HEK293 (cell line): ENCODE data around the gene DMKN.

Experiments
- GFI1B ChIP-seq: fragments of 450-650 bp; formaldehyde crosslinking; IDR thresholded peaks from 2 replicates; pipeline ENCODE4 v1.5.1; 2016; ENCODE audit warnings: missing biosample characterization, missing genetic modification characterization
- GLI2 ChIP-seq: fragments of 450-650 bp; formaldehyde crosslinking; IDR thresholded peaks from 2 replicates; pipeline ENCODE4; 2017; ENCODE audit warnings: missing biosample characterization, missing genetic modification characterization, low read depth, borderline replicate concordance
- GLIS1 ChIP-seq: fragments of 450-650 bp; formaldehyde crosslinking; IDR thresholded peaks from 2 replicates; pipeline ENCODE4 v1.5.1; 2016; ENCODE audit warnings: missing biosample characterization, missing genetic modification characterization
- KLF16 ChIP-seq: fragments of 450-650 bp; formaldehyde crosslinking; IDR thresholded peaks from 2 replicates; pipeline ENCODE4 v1.5.1; 2017; ENCODE audit warnings: missing biosample characterization, missing genetic modification characterization
- KLF7 ChIP-seq: fragments of 450-650 bp; formaldehyde crosslinking; IDR thresholded peaks from 2 replicates; pipeline ENCODE4 v1.5.1; 2016; ENCODE audit warnings: missing biosample characterization, missing genetic modification characterization, borderline replicate concordance
- KLF8 ChIP-seq: fragments of 450-650 bp; formaldehyde crosslinking; IDR thresholded peaks from 2 replicates; pipeline ENCODE4 v1.5.1; 2016; ENCODE audit warnings: missing biosample characterization, missing genetic modification characterization
- TCF7L2 ChIP-seq: IDR thresholded peaks from 2 replicates; pipeline ENCODE4 v1.6.1; 2011; ENCODE audit warnings: low read depth, mild to moderate bottlenecking, inconsistent platforms, low read length, moderate library complexity, borderline replicate concordance
- ZBTB48 ChIP-seq: fragments of 450-650 bp; formaldehyde crosslinking; IDR thresholded peaks from 2 replicates; pipeline ENCODE4 v1.5.1; 2016; ENCODE audit warnings: missing biosample characterization, missing genetic modification characterization
- ZFP41 ChIP-seq: fragments of 450-650 bp; formaldehyde crosslinking; IDR thresholded peaks from 2 replicates; pipeline ENCODE4 v1.5.1; 2016; ENCODE audit warnings: missing biosample characterization, missing genetic modification characterization, borderline replicate concordance
- ZNF169 ChIP-seq: fragments of 450-650 bp; formaldehyde crosslinking; IDR thresholded peaks from 2 replicates; pipeline ENCODE4 v1.5.1; 2016; ENCODE audit warnings: missing biosample characterization, missing genetic modification characterization
- ZNF184 ChIP-seq: fragments of 450-650 bp; IDR thresholded peaks from 2 replicates; pipeline ENCODE4 v1.5.1; 2018; ENCODE audit warnings: missing biosample characterization, mild to moderate bottlenecking, missing genetic modification characterization
- ZNF202 ChIP-seq: fragments of 450-650 bp; formaldehyde crosslinking; IDR thresholded peaks from 2 replicates; pipeline ENCODE4 v1.5.1; 2016; ENCODE audit warnings: missing biosample characterization, missing genetic modification characterization, borderline replicate concordance
- ZNF221 ChIP-seq: fragments of 450-650 bp; formaldehyde crosslinking; IDR thresholded peaks from 2 replicates; pipeline ENCODE4 v1.5.1; 2017; ENCODE audit warnings: missing biosample characterization, missing genetic modification characterization, borderline replicate concordance
- ZNF223 ChIP-seq: fragments of 450-650 bp; formaldehyde crosslinking; IDR thresholded peaks from 2 replicates; pipeline ENCODE4 v1.5.1; 2016; ENCODE audit warnings: missing biosample characterization, missing genetic modification characterization
- ZNF311 ChIP-seq: fragments of 450-650 bp; formaldehyde crosslinking; IDR thresholded peaks from 2 replicates; pipeline ENCODE4 v1.5.1; 2017; ENCODE audit warnings: missing biosample characterization, missing genetic modification characterization, borderline replicate concordance
- ZNF391 ChIP-seq: fragments of 450-650 bp; formaldehyde crosslinking; IDR thresholded peaks from 2 replicates; pipeline ENCODE4 v1.5.1; 2016; ENCODE audit warnings: low read depth, missing biosample characterization, missing genetic modification characterization, borderline replicate concordance
- ZNF394 ChIP-seq: fragments of 450-650 bp; formaldehyde crosslinking; IDR thresholded peaks from 2 replicates; pipeline ENCODE4 v1.5.1; 2016; ENCODE audit warnings: missing biosample characterization, missing genetic modification characterization, mild to moderate bottlenecking, moderate library complexity, borderline replicate concordance
- ZNF423 ChIP-seq: fragments of 450-650 bp; formaldehyde crosslinking; IDR thresholded peaks from 2 replicates; pipeline ENCODE4 v1.5.1; 2016; ENCODE audit warnings: missing biosample characterization, missing genetic modification characterization
- ZNF521 ChIP-seq: fragments of 450-650 bp; formaldehyde crosslinking; IDR thresholded peaks from 2 replicates; pipeline ENCODE4 v1.5.1; 2017; ENCODE audit warnings: missing biosample characterization, mild to moderate bottlenecking, missing genetic modification characterization
- ZNF621 ChIP-seq: fragments of 450-650 bp; formaldehyde crosslinking; IDR thresholded peaks from 2 replicates; pipeline ENCODE4 v1.5.1; 2017; ENCODE audit warnings: missing biosample characterization, missing genetic modification characterization
- ZNF623 ChIP-seq: fragments of 450-650 bp; formaldehyde crosslinking; IDR thresholded peaks from 2 replicates; pipeline ENCODE4 v1.5.1; 2016; ENCODE audit warnings: missing biosample characterization, missing genetic modification characterization
- ZNF677 ChIP-seq: fragments of 450-650 bp; IDR thresholded peaks from 2 replicates; pipeline ENCODE4 v1.5.0; 2018; ENCODE audit warnings: missing biosample characterization, mild to moderate bottlenecking, missing genetic modification characterization, moderate library complexity
- ZNF777 ChIP-seq: fragments of 450-650 bp; formaldehyde crosslinking; IDR thresholded peaks from 2 replicates; pipeline ENCODE4 v1.5.1; 2017; ENCODE audit warnings: missing biosample characterization, missing genetic modification characterization, borderline replicate concordance
- ZNF785 ChIP-seq: fragments of 450-650 bp; formaldehyde crosslinking; IDR thresholded peaks from 2 replicates; pipeline ENCODE4 v1.5.1; 2016; ENCODE audit warnings: missing biosample characterization, missing genetic modification characterization
- ZNF791 ChIP-seq: fragments of 450-650 bp; formaldehyde crosslinking; IDR thresholded peaks from 2 replicates; pipeline ENCODE4 v1.5.1; 2016; ENCODE audit warnings: missing biosample characterization, missing genetic modification characterization
- ZSCAN23 ChIP-seq: fragments of 450-650 bp; formaldehyde crosslinking; IDR thresholded peaks from 2 replicates; pipeline ENCODE4 v1.5.1; 2016; ENCODE audit warnings: missing biosample characterization, missing genetic modification characterization
- TF ChIP-seq, protein P1 (sequence below): fragments of 450-650 bp; formaldehyde crosslinking; optimal IDR thresholded peaks from 2 replicates; pipeline ENCODE3; 2016; ENCODE audit warnings: missing biosample characterization, mild to moderate bottlenecking, missing genetic modification characterization
- TF ChIP-seq, protein P2 (sequence below): fragments of 450-650 bp; formaldehyde crosslinking; IDR thresholded peaks from 2 replicates; pipeline ENCODE4 v1.5.1; 2016; ENCODE audit warnings: missing biosample characterization, missing genetic modification characterization
- TF ChIP-seq, protein P3 (sequence below): fragments of 450-650 bp; formaldehyde crosslinking; IDR thresholded peaks from 2 replicates; pipeline ENCODE4 v1.5.1; 2017; ENCODE audit warnings: missing biosample characterization, mild to moderate bottlenecking, missing genetic modification characterization, moderate library complexity
- TF ChIP-seq, protein P4 (sequence below): fragments of 450-650 bp; formaldehyde crosslinking; IDR thresholded peaks from 2 replicates; pipeline ENCODE4; 2016; ENCODE audit warnings: missing biosample characterization, missing genetic modification characterization
- TF ChIP-seq, protein P5 (sequence below): fragments of 450-650 bp; formaldehyde crosslinking; IDR thresholded peaks from 2 replicates; pipeline ENCODE4 v1.5.1; 2016; ENCODE audit warnings: missing biosample characterization, missing genetic modification characterization

Gene DMKN

DNA sequence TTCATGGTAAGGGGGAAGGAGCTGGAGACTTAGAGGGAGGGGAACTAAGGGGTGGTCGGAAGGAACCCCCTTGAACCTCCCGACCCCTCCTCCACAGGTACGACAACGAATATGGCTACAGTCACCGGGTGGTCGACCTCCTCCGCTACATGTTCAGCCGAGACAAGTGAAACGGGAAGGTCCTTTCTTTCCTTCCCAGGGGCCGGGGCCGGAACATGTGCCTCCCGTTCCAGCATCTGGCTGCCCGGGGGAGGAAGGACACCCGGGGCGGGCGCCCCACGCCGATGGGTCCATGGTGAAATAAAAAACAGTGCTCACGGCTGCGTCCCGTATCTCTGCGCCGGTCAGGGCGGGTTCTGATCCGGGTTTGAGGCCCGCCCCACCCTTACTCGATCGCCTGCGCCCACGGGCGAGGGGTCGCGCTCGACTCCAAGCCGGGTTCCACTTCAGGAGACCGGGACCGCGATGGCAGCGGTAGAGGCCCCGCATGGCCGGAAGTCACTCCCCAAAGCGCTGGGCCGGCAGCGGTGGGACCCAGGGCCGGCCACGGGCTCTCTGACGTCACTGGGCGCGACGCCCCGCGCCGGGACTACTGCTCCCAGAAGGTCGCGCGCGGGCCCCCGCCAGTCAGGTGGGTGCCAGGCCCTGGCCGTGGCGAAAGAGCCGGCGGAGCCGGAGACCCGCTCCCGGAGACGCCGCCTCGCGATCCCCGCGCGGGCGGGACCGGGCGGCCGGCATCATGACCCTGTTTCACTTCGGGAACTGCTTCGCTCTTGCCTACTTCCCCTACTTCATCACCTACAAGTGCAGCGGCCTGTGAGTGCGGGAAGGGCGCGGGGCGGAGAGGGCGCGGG, 31.8 kb upstream of the DMKN start, which contains the start of gene TMEM147 (continued):
- TF ChIP-seq, protein P1, sequence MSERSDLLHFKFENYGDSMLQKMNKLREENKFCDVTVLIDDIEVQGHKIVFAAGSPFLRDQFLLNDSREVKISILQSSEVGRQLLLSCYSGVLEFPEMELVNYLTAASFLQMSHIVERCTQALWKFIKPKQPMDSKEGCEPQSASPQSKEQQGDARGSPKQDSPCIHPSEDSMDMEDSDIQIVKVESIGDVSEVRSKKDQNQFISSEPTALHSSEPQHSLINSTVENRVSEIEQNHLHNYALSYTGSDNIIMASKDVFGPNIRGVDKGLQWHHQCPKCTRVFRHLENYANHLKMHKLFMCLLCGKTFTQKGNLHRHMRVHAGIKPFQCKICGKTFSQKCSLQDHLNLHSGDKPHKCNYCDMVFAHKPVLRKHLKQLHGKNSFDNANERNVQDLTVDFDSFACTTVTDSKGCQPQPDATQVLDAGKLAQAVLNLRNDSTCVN, result peak; percentile 99
- TF ChIP-seq ZNF184 (tag by site-specific recombination) (no peak; the same call in 1 of the 2 replicates), ZNF791 (tag by site-specific recombination) (0 out of 2 replicates have a peak, but pooled peaks have one; percentile 43), ZSCAN23 (no peak), ZNF521 (tag by site-specific recombination) (no peak), ZNF202 (no peak), ZNF391 (tag by site-specific recombination) (no peak; the same call in 1 of the 2 replicates), ZFP41 (tag by site-specific recombination) (no peak), KLF7 (tag by site-specific recombination) (peak; percentile 52; the same call in 1 of the 2 replicates), ZNF423 (tag by site-specific recombination) (peak; percentile 94; the same call in 1 of the 2 replicates), ZNF777 (no peak), ZNF621 (tag by site-specific recombination) (no peak), ZNF677 (tag by site-specific recombination) (peak; percentile 49; the same call in 1 of the 2 replicates), ZNF623 (tag by site-specific recombination) (peak; percentile 6; the same call in 1 of the 2 replicates), ZNF394 (tag by site-specific recombination) (peak; percentile 56; the same call in 1 of the 2 replicates), TCF7L2 (no peak), ZNF785 (peak; percentile 78; the same call in 1 of the 2 replicates), GFI1B (tag by site-specific recombination) (peak; percentile 34; the same call in 1 of the 2 replicates), KLF8 (tag by site-specific recombination) (peak; percentile 95), ZNF311 (no peak), ZNF221 (no peak), KLF16 (tag by site-specific recombination) (peak; percentile 83; the same call in 1 of the 2 replicates), GLI2 (tag by site-specific recombination) (no peak), GLIS1 (tag by site-specific recombination) (peak; percentile 77), ZNF223 (0 out of 2 replicates have a peak, but pooled peaks have one; percentile 27), ZNF169 (tag by site-specific recombination) (no peak), ZBTB48 (tag by site-specific recombination) (peak; percentile 35)
- TF ChIP-seq, protein P2, sequence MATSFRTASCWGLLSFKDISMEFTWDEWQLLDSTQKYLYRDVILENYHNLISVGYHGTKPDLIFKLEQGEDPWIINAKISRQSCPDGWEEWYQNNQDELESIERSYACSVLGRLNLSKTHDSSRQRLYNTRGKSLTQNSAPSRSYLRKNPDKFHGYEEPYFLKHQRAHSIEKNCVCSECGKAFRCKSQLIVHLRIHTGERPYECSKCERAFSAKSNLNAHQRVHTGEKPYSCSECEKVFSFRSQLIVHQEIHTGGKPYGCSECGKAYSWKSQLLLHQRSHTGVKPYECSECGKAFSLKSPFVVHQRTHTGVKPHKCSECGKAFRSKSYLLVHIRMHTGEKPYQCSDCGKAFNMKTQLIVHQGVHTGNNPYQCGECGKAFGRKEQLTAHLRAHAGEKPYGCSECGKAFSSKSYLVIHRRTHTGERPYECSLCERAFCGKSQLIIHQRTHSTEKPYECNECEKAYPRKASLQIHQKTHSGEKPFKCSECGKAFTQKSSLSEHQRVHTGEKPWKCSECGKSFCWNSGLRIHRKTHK (tag by site-specific recombination), result no peak
- TF ChIP-seq, protein P3, sequence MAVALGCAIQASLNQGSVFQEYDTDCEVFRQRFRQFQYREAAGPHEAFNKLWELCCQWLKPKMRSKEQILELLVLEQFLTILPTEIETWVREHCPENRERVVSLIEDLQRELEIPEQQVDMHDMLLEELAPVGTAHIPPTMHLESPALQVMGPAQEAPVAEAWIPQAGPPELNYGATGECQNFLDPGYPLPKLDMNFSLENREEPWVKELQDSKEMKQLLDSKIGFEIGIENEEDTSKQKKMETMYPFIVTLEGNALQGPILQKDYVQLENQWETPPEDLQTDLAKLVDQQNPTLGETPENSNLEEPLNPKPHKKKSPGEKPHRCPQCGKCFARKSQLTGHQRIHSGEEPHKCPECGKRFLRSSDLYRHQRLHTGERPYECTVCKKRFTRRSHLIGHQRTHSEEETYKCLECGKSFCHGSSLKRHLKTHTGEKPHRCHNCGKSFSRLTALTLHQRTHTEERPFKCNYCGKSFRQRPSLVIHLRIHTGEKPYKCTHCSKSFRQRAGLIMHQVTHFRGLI (tag by site-specific recombination), result peak; percentile 64; the same call in 1 of the 2 replicates
- TF ChIP-seq, protein P4, sequence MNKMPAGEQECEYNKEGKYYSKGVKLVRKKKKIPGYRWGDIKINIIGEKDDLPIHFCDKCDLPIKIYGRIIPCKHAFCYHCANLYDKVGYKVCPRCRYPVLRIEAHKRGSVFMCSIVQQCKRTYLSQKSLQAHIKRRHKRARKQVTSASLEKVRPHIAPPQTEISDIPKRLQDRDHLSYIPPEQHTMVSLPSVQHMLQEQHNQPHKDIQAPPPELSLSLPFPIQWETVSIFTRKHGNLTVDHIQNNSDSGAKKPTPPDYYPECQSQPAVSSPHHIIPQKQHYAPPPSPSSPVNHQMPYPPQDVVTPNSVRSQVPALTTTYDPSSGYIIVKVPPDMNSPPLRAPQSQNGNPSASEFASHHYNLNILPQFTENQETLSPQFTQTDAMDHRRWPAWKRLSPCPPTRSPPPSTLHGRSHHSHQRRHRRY, result no peak
- TF ChIP-seq, protein P5, sequence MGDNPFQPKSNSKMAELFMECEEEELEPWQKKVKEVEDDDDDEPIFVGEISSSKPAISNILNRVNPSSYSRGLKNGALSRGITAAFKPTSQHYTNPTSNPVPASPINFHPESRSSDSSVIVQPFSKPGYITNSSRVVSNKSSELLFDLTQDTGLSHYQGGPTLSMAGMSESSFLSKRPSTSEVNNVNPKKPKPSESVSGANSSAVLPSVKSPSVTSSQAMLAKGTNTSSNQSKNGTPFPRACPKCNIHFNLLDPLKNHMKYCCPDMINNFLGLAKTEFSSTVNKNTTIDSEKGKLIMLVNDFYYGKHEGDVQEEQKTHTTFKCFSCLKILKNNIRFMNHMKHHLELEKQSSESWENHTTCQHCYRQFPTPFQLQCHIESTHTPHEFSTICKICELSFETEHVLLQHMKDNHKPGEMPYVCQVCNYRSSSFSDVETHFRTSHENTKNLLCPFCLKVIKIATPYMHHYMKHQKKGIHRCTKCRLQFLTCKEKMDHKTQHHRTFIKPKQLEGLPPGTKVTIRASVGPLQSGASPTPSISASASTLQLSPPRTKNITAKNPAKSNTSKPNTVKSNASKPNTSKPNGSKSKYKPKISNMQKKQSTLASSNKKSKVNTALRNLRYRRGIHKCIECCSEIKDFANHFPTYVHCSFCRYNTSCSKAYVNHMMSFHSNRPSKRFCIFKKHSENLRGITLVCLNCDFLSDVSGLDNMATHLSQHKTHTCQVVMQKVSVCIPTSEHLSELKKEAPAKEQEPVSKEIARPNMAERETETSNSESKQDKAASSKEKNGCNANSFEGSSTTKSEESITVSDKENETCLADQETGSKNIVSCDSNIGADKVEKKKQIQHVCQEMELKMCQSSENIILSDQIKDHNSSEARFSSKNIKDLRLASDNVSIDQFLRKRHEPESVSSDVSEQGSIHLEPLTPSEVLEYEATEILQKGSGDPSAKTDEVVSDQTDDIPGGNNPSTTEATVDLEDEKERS (tag by site-specific recombination), result 0 out of 2 replicates have a peak, but pooled peaks have one; percentile 1
